NT2/D1 (cell line): Measurements from ENCODE around the gene TRIM47.

Source experiments
- YY1 ChIP-seq: IDR thresholded peaks from 2 replicates; pipeline ENCODE4 v1.6.1; 2011; ENCODE audit not compliant: insufficient read length, insufficient read depth
- ZNF274 ChIP-seq: IDR thresholded peaks from 2 replicates; pipeline ENCODE4 v1.6.1; 2011; ENCODE audit warnings: mild to moderate bottlenecking, low read depth, low read length

GRCh38 chr17:75900691-75901533 lies 22.5 kb upstream of the TRIM47 start:
- TF ChIP-seq ZNF274: no peak
- no peak for TF ChIP-seq YY1
